Occipital lobe (tissue), 2 donors: Measurements from ENCODE around the gene MAP2K5. TPM values are rescaled to one million over a fixed set of nuclear protein-coding genes. Genes with fewer than 3 reads are reported as not detected.

Experiments
- DNase-seq: peaks from one replicate; lab custom pipeline; 2025; lab: John Stamatoyannopoulos, UW
- total RNA-seq: library from RNA; depleted of rRNA; stranded (reverse); fragments of >200 nt; gene quantifications from one replicate; pipeline ENCODE4 v1.2.3, GENCODE V29; 2014

MAP2K5 gene
- total RNA-seq, 1 donor from 2014 or later: 12.8 TPM

GRCh38 chr15:67720556-67721175 lies 178.2 kb downstream of the MAP2K5 start:
- no peak for DNase-seq

GRCh38 chr15:67722030-67722817 lies 179.7 kb downstream of the MAP2K5 start:
- no peak for DNase-seq

- no peak for DNase-seq
Observed at GRCh38 chr15:67723294-67724024, 181.0 kb downstream of the MAP2K5 start.

- no peak for DNase-seq
Observed at GRCh38 chr15:67724691-67725375, 182.3 kb downstream of the MAP2K5 start.

GRCh38 chr15:67730135-67730534 lies 187.6 kb downstream of the MAP2K5 start:
- DNase-seq: no peak

- no peak for DNase-seq
Observed at GRCh38 chr15:67731112-67731721, 188.7 kb downstream of the MAP2K5 start.

- no peak for DNase-seq
Observed at GRCh38 chr15:67732164-67732563, 189.7 kb downstream of the MAP2K5 start.

- no peak for DNase-seq
Observed at GRCh38 chr15:67732671-67733374, 190.3 kb downstream of the MAP2K5 start.

GRCh38 chr15:67735896-67736295 lies 193.4 kb downstream of the MAP2K5 start:
- DNase-seq: no peak

GRCh38 chr15:67736810-67737209 lies 194.3 kb downstream of the MAP2K5 start:
- no peak for DNase-seq

GRCh38 chr15:67738056-67738455 lies 195.6 kb downstream of the MAP2K5 start:
- DNase-seq: no peak

- no peak for DNase-seq
Observed at GRCh38 chr15:67740405-67740804, 197.9 kb downstream of the MAP2K5 start.

GRCh38 chr15:67741308-67741707 lies 198.8 kb downstream of the MAP2K5 start:
- DNase-seq: no peak

- no peak for DNase-seq
Observed at GRCh38 chr15:67743558-67743957, 201.1 kb downstream of the MAP2K5 start.

GRCh38 chr15:67744331-67745072 lies 202.0 kb downstream of the MAP2K5 start:
- DNase-seq: no peak

GRCh38 chr15:67745073-67746006 lies 202.8 kb downstream of the MAP2K5 start:
- DNase-seq: no peak

GRCh38 chr15:67746022-67746421 lies 203.5 kb downstream of the MAP2K5 start:
- DNase-seq: no peak

- no peak for DNase-seq
Observed at GRCh38 chr15:67746450-67746849, 203.9 kb downstream of the MAP2K5 start.

GRCh38 chr15:67747921-67748320 lies 205.4 kb downstream of the MAP2K5 start:
- DNase-seq: no peak
